Measurements from ENCODE around the gene ZNF521. TPM values are rescaled to one million over a fixed set of nuclear protein-coding genes. Genes with fewer than 3 reads are reported as not detected.

The ZNF521 gene
- polyA plus RNA-seq, 3 donors, result 0.07 to 0.20 TPM; not detected in 1

DNA sequence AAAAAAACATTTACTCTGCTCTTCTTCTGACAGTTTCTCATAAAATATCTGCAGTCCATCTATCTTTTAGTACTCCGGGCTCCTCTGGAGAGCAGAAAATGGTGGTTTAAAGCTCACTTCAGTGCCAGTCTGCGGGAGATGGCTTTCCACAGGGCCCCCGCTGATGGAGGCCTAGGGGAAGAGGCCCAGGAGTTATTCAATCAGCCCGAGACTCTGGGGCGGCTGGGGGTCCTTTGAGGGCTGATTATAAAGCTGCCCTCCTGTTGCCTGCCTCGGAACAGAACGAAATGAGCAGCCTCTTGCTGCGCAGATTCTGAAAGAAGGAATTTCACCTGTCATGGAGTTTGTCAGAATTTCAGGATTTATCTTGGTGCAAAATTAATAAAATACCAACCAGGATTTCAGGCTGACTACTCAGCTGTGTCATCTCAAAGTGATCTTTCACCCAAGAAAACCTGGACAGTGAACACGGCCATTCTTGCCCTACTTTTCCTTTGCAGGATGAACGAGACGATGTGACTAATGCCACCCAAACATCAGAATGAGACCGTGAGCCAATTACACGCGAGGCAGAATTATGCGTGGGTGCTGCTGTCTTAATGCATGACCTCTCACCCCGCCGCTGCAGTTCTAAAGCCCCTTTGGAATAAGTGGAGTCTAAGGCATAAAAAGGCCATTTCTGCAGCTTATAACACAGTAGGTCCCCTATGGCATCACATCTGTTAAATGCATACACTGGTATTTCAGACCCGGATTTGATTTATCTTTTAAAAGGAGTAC, 273.8 kb downstream of the ZNF521 start:
- 99% methylated on average over 14 of the region's 18 CpGs for WGBS (ENCODE audit: insufficient coverage)
- Histone ChIP-seq H3K9me3 (replicated peaks in 1 of 2; ENCODE audit: control insufficient read depth in 1 of 2, insufficient read depth in 1 of 2, low read length in 2 of 2) (no peaks in the 10 kb centered on the region), H2AFZ (ENCODE audit: insufficient read depth, low read depth, low read length, poor library complexity, severe bottlenecking) (no peak overlapping the region), H3K9ac (ENCODE audit: insufficient read depth, low read length, poor library complexity, severe bottlenecking) (no peak overlapping the region), H3K36me3 (replicated peaks in 1 of 2; ENCODE audit: control insufficient read depth in 1 of 2, insufficient read depth in 2 of 2, low read length in 2 of 2) (no peaks in the 10 kb centered on the region), H3K27me3 (ENCODE audit: control insufficient read depth in 2 of 2, insufficient read depth in 2 of 2, low read length in 2 of 2) (no peaks in the 10 kb centered on the region), H4K20me1 (ENCODE audit: insufficient read depth, low read length) (no peaks in the 10 kb centered on the region), H3K79me2 (ENCODE audit: insufficient read depth, low read length) (no peaks in the 10 kb centered on the region), H3K4me2 (replicated peaks; ENCODE audit: extremely low read depth, low read length, poor library complexity, severe bottlenecking) (no peak overlapping the region), H3K27ac (ENCODE audit: low read depth in 1 of 2, low read length in 2 of 2) (no peak overlapping the region), H3K4me3 (replicated peaks in 1 of 3; ENCODE audit: low read depth in 2 of 3, low read length in 3 of 3) (no peak overlapping the region), H3K4me1 (ENCODE audit: control insufficient read depth in 1 of 2, insufficient read depth in 2 of 2, low read length in 2 of 2) (no peaks in the 10 kb centered on the region)
- peaks cover 0 to 4% (median 0%) of the 10 kb centered on the region in 3 donors for H3K27me3 Mint-ChIP-seq (ENCODE audit: low read depth in 3 of 3)
- no peak overlapping the region for H3K4me3 Mint-ChIP-seq
- TF ChIP-seq, protein P1, sequence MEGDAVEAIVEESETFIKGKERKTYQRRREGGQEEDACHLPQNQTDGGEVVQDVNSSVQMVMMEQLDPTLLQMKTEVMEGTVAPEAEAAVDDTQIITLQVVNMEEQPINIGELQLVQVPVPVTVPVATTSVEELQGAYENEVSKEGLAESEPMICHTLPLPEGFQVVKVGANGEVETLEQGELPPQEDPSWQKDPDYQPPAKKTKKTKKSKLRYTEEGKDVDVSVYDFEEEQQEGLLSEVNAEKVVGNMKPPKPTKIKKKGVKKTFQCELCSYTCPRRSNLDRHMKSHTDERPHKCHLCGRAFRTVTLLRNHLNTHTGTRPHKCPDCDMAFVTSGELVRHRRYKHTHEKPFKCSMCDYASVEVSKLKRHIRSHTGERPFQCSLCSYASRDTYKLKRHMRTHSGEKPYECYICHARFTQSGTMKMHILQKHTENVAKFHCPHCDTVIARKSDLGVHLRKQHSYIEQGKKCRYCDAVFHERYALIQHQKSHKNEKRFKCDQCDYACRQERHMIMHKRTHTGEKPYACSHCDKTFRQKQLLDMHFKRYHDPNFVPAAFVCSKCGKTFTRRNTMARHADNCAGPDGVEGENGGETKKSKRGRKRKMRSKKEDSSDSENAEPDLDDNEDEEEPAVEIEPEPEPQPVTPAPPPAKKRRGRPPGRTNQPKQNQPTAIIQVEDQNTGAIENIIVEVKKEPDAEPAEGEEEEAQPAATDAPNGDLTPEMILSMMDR (IDR thresholded peaks at IDR 0.05), result no peak
- intact Hi-C loops (cut with micrococcal nuclease), result no loop called here
- no peaks in the 10 kb centered on the region for H3K9me3 Mint-ChIP-seq
- no peaks in the 10 kb centered on the region for H3K36me3 Mint-ChIP-seq
- H3K4me1 Mint-ChIP-seq, result no peaks in the 10 kb centered on the region
- no peak overlapping the region for H3K27ac Mint-ChIP-seq
- DNase-seq, result no peak

- Histone ChIP-seq H3K79me2 (ENCODE audit: insufficient read depth, low read length) (no peaks in the 10 kb centered on the region), H3K4me2 (replicated peaks; ENCODE audit: extremely low read depth, low read length, poor library complexity, severe bottlenecking) (no peak overlapping the region), H3K27ac (ENCODE audit: low read depth in 1 of 2, low read length in 2 of 2) (no peak overlapping the region), H4K20me1 (ENCODE audit: insufficient read depth, low read length) (no peaks in the 10 kb centered on the region), H3K4me3 (replicated peaks in 1 of 3; ENCODE audit: low read depth in 2 of 3, low read length in 3 of 3) (no peak overlapping the region), H3K9ac (ENCODE audit: insufficient read depth, low read length, poor library complexity, severe bottlenecking) (no peak overlapping the region), H3K27me3 (ENCODE audit: control insufficient read depth in 2 of 2, insufficient read depth in 2 of 2, low read length in 2 of 2) (no peaks in the 10 kb centered on the region), H2AFZ (ENCODE audit: insufficient read depth, low read depth, low read length, poor library complexity, severe bottlenecking) (no peak overlapping the region), H3K36me3 (replicated peaks in 1 of 2; ENCODE audit: control insufficient read depth in 1 of 2, insufficient read depth in 2 of 2, low read length in 2 of 2) (no peaks in the 10 kb centered on the region), H3K4me1 (ENCODE audit: control insufficient read depth in 1 of 2, insufficient read depth in 2 of 2, low read length in 2 of 2) (no peaks in the 10 kb centered on the region), H3K9me3 (replicated peaks in 1 of 2; ENCODE audit: control insufficient read depth in 1 of 2, insufficient read depth in 1 of 2, low read length in 2 of 2) (no peaks in the 10 kb centered on the region)
- 93% methylated on average over 5 of the region's 19 CpGs for WGBS (ENCODE audit: insufficient coverage)
- no peak for DNase-seq
- no peak overlapping the region for H3K27ac Mint-ChIP-seq
- H3K27me3 Mint-ChIP-seq (ENCODE audit: low read depth in 3 of 3), result peaks cover 0 to 2% (median 0%) of the 10 kb centered on the region in 3 donors
- no peaks in the 10 kb centered on the region for H3K36me3 Mint-ChIP-seq
- peaks cover 0 to 2% (median 0%) of the 10 kb centered on the region in 7 donors for H3K9me3 Mint-ChIP-seq
- no peaks in the 10 kb centered on the region for H3K4me1 Mint-ChIP-seq
- TF ChIP-seq, protein P1 (IDR thresholded peaks at IDR 0.05), result no peak
- no peak overlapping the region for H3K4me3 Mint-ChIP-seq
- intact Hi-C loops (cut with micrococcal nuclease), result no loop called here
Measured at GRCh38 chr18:25077038-25077943, 274.7 kb downstream of the ZNF521 start.

Data from CD14-positive monocyte (primary cell).